ENCODE measurements around the gene TSHZ2.

TSHZ2 gene

DNA sequence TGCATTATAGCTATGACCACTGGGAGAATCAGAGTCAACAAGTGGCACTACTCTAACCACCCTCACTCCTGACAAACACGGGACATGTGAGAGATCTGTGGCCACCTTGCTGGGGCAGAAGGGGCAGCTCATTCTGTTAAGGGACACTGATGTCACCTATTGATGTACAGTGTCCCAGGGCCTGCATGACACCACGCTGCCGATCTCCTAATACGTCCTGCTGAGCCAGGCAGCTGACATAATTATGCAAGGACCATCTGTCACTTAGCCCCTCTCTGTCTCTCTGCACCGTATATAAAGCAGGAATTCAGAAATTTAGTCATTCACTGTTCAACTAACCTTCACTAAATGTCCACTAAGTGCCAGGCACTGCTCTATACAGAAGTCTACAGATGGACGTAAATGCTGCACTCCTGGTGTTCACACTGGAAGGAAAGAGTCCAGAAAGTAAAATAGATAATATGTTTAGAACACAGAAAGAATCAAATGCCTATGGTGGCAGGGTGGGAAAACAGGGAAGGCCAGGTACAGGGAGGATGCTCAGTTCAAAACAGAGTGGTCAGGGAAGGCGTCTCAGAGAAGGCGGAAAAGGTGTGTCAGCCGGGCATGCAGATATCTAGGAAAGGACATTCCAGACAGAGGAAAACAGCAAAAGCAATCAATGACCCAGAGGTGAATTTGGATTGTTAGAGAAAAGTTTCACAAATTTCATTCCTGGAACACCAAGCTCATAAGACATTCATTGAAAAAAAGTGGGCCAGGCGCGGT is 447.7 kb downstream of the TSHZ2 start:
- no peak for TF ChIP-seq CTCF (IDR thresholded peaks at IDR 0.05; ENCODE audit: low read depth, low read length)
- DNase-seq (ENCODE audit: low read depth in 2 of 2), result no peak
- no peak overlapping the region for H3K4me3 ChIP-seq (replicated peaks in 1 of 2; ENCODE audit: low read depth in 2 of 2, low read length in 2 of 2)

GRCh38 chr20:53421343-53421742 is 449.2 kb downstream of the TSHZ2 start:
- TF ChIP-seq CTCF (IDR thresholded peaks at IDR 0.05; ENCODE audit: low read depth, low read length), result no peak

GRCh38 chr20:53422039-53422438 is 449.9 kb downstream of the TSHZ2 start:
- TF ChIP-seq CTCF (IDR thresholded peaks at IDR 0.05; ENCODE audit: low read depth, low read length), result no peak
- DNase-seq (ENCODE audit: low read depth in 2 of 2), result no peak
- no peak overlapping the region for H3K4me3 ChIP-seq (replicated peaks in 1 of 2; ENCODE audit: low read depth in 2 of 2, low read length in 2 of 2)

More at GRCh38 chr20:53421343-53421742, 449.2 kb downstream of the TSHZ2 start:
- no peak overlapping the region for H3K4me3 ChIP-seq (replicated peaks in 1 of 2; ENCODE audit: low read depth in 2 of 2, low read length in 2 of 2)
- DNase-seq (ENCODE audit: low read depth in 2 of 2), result no peak

GRCh38 chr20:53423587-53424146 is 451.5 kb downstream of the TSHZ2 start:
- DNase-seq (ENCODE audit: low read depth in 2 of 2), result no peak
- no peak overlapping the region for H3K4me3 ChIP-seq (replicated peaks in 1 of 2; ENCODE audit: low read depth in 2 of 2, low read length in 2 of 2)
- no peak for TF ChIP-seq CTCF (IDR thresholded peaks at IDR 0.05; ENCODE audit: low read depth, low read length)

DNA sequence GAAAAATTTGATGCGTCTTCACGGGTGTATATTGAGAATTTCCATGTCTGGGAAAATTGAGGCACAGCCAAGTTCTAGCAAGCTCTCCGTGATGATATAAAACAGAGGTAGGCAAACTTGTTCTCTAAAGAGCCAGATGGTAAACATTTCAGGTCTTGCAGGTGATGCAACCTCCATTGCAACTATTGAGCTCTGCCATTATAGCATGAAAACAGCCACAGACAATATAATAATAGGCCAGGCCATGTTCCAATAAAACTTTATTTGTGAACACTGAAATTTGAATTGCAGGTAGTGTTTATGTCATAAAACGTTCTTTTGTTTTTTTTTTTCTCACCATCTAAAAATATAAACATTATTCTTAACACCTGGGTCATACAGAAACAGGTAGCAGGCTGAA is 453.3 kb downstream of the TSHZ2 start:
- H3K4me3 ChIP-seq (replicated peaks in 1 of 2; ENCODE audit: low read depth in 2 of 2, low read length in 2 of 2), result no peak overlapping the region
- DNase-seq (ENCODE audit: low read depth in 2 of 2), result no peak
- no peak for TF ChIP-seq CTCF (IDR thresholded peaks at IDR 0.05; ENCODE audit: low read depth, low read length)

- DNase-seq (ENCODE audit: low read depth in 2 of 2), result no peak
- TF ChIP-seq CTCF (IDR thresholded peaks at IDR 0.05; ENCODE audit: low read depth, low read length), result no peak
- no peak overlapping the region for H3K4me3 ChIP-seq (replicated peaks in 1 of 2; ENCODE audit: low read depth in 2 of 2, low read length in 2 of 2)
Measured at GRCh38 chr20:53425941-53426340, 453.8 kb downstream of the TSHZ2 start.

Measured in cardiac fibroblast (primary cell).